Lung (tissue), 12 donors: ENCODE measurements around the gene SDC1. TPM values are rescaled to one million over a fixed set of nuclear protein-coding genes. Genes with fewer than 3 reads are reported as not detected.

ENCODE experiments used
- ATAC-seq: fragments of 200-7000 bp; cut with Tn5 transposase; one replicate; pipeline ENCODE4 v1.9.1; 2020; ENCODE audit warnings: moderate number of reproducible peaks; ENCODE audit not compliant: insufficient read depth, low FRiP score
- DNase-seq, 3 donors: peaks; one replicate each; pipeline ENCODE4 v3.0.0-alpha.2; 2013 to 2017
- H3K27ac ChIP-seq, 2 donors: one replicate each; pipeline ENCODE4 v1.5.1; 2013; ENCODE audit warnings: mild to moderate bottlenecking in 2 of 2, moderate library complexity in 2 of 2, control low read depth in 1 of 2, inconsistent platforms in 1 of 2, low read depth in 1 of 2, low read length in 1 of 2
- H3K27me3 ChIP-seq, 3 donors: one replicate each; pipeline ENCODE4 v1.5.1; 2013; ENCODE audit warnings: low read length in 2 of 3; ENCODE audit not compliant: control insufficient read depth in 3 of 3, insufficient read depth in 3 of 3
- H3K36me3 ChIP-seq, 4 donors: one replicate each; pipeline ENCODE4 v1.5.1; 2013; ENCODE audit warnings: low read length in 4 of 4, mild to moderate bottlenecking in 1 of 4, moderate library complexity in 1 of 4; ENCODE audit not compliant: control insufficient read depth in 4 of 4, insufficient read depth in 4 of 4
- H3K4me1 ChIP-seq, 5 donors: one replicate each; pipeline ENCODE4 v1.5.1; 2013; ENCODE audit warnings: low read length in 5 of 5, mild to moderate bottlenecking in 2 of 5, moderate library complexity in 1 of 5; ENCODE audit not compliant: control insufficient read depth in 5 of 5, insufficient read depth in 5 of 5
- H3K4me3 ChIP-seq: one replicate; pipeline ENCODE4 v1.5.1; 2013; ENCODE audit warnings: mild to moderate bottlenecking, control low read depth, moderate library complexity
- H3K9ac ChIP-seq, 2 donors: one replicate each; pipeline ENCODE4 v1.5.1; 2013; ENCODE audit warnings: low read length in 2 of 2, control low read depth in 1 of 2; ENCODE audit not compliant: insufficient read depth in 1 of 2
- H3K9me3 ChIP-seq, 4 donors: one replicate each; pipeline ENCODE4 v1.5.1; 2013; ENCODE audit warnings: low read length in 3 of 4, mild to moderate bottlenecking in 1 of 4, moderate library complexity in 1 of 4; ENCODE audit not compliant: control insufficient read depth in 4 of 4, insufficient read depth in 3 of 4
- WGBS, 2 donors: extraction: QIAGEN DNeasy Blood & Tissue Kit; methylation state at CpG; one replicate each; pipeline ENCODE4 v1.1.7; 2013; 5-methylcytosine and 5-hydroxymethylcytosine counted together
- polyA plus RNA-seq, 2 donors: library from polyadenylated mRNA; stranded (reverse); fragments of 200-250 nt; gene quantifications; one replicate each; pipeline ENCODE4 v1.2.1, GENCODE V29; 2013
- total RNA-seq, 2 donors: library from RNA; depleted of rRNA in 1 of 2; stranded (reverse); fragments of >200 nt in 1 of 2; gene quantifications; one replicate each; pipeline ENCODE4 v1.2.1, GENCODE V29; 2014 to 2021
- TF ChIP-seq, protein P1 (sequence below): IDR thresholded peaks from 2 replicates; pipeline ENCODE4 v1.5.1; 2012; ENCODE audit warnings: mild to moderate bottlenecking; ENCODE audit errors: control extremely low read depth, extremely low read depth
- donor health status: control.
- donor health status: control.
- donor health status: Bipolar disorder and iron deficiency.
- donor health status: healthy.
- donor health status: DM: yes; HTN: yes; CAD: no.

SDC1 gene
- total and polyA plus RNA-seq, 4 donors, result 94.1 to 234 (median 173) TPM

DNA sequence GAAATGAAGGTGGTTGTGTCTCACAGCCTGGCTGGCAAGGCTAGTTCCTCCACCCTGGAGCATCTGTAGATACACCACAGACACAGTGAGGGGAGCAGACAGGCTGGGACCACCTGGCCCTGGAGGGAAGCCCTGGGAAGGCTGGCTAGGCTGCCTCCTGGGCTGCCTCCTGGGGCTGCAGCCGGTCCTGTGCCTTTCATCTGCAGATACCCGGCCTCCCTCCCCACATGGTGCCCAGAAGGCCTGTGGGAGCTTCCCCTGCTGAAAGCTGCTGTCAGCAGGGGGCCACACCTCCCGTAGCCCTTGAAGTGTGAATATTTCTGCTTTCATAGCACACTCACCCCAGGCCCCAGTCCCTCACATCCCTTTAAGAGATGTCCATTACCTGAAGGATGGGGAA is 37.6 kb downstream of the SDC1 start:
- Histone ChIP-seq H3K36me3 (no peaks in the 10 kb centered on the region), H3K27me3 (no peaks in the 10 kb centered on the region), H3K9ac (no peak overlapping the region), H3K27ac (no peak overlapping the region), H3K4me1 (peaks cover 0 to 34% (median 13%) of the 10 kb centered on the region in 5 donors), H3K9me3 (no peaks in the 10 kb centered on the region), H3K4me3 (no peak overlapping the region)
- TF ChIP-seq, protein P1, sequence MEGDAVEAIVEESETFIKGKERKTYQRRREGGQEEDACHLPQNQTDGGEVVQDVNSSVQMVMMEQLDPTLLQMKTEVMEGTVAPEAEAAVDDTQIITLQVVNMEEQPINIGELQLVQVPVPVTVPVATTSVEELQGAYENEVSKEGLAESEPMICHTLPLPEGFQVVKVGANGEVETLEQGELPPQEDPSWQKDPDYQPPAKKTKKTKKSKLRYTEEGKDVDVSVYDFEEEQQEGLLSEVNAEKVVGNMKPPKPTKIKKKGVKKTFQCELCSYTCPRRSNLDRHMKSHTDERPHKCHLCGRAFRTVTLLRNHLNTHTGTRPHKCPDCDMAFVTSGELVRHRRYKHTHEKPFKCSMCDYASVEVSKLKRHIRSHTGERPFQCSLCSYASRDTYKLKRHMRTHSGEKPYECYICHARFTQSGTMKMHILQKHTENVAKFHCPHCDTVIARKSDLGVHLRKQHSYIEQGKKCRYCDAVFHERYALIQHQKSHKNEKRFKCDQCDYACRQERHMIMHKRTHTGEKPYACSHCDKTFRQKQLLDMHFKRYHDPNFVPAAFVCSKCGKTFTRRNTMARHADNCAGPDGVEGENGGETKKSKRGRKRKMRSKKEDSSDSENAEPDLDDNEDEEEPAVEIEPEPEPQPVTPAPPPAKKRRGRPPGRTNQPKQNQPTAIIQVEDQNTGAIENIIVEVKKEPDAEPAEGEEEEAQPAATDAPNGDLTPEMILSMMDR, result no peak
- DNase-seq, result no peak
- WGBS, 2 donors, result 77 to 80% methylated on average over 3 of the region's 3 CpGs
- no peak for ATAC-seq

- Histone ChIP-seq H3K4me3 (no peak overlapping the region), H3K9me3 (no peaks in the 10 kb centered on the region), H3K4me1 (peaks cover 0 to 34% (median 14%) of the 10 kb centered on the region in 5 donors), H3K27ac (peak overlapping the region in 1 of 2 donors; percentile 89), H3K27me3 (no peaks in the 10 kb centered on the region), H3K9ac (no peak overlapping the region), H3K36me3 (no peaks in the 10 kb centered on the region)
- ATAC-seq (no peak), DNase-seq (no peak)
- WGBS, 2 donors, result 81 to 83% methylated on average over 4 of the region's 4 CpGs
- TF ChIP-seq, protein P1, result no peak
Observed at GRCh38 chr2:20186855-20187187, 38.1 kb downstream of the SDC1 start.

- TF ChIP-seq, protein P1, result no peak
- Histone ChIP-seq H3K4me3 (no peak overlapping the region), H3K27me3 (no peaks in the 10 kb centered on the region), H3K9ac (no peak overlapping the region), H3K36me3 (no peaks in the 10 kb centered on the region), H3K9me3 (no peaks in the 10 kb centered on the region), H3K27ac (peak overlapping the region in 1 of 2 donors; percentile 89), H3K4me1 (peaks cover 0 to 34% (median 16%) of the 10 kb centered on the region in 5 donors)
- 57 to 75% methylated on average over 13 of the region's 13 CpGs for WGBS, 2 donors
- DNase-seq (no peak), ATAC-seq (peak; percentile 28)
Observed at GRCh38 chr2:20186078-20186854, 38.7 kb downstream of the SDC1 start.
